Vagina (tissue), 2 donors: ENCODE data around the gene DCBLD2.

Source experiments
- CTCF ChIP-seq, 3 experiments: fragments of 450-650 bp in 2 of 3; fragments of 200-600 bp in 1 of 3; sonication (generic) in 1 of 3; IDR thresholded peaks; one replicate each; pipeline ENCODE4 v1.5.1; 2017 to 2019; ENCODE audit warnings: antibody characterized with exemption in 3 of 3, mild to moderate bottlenecking in 2 of 3, moderate library complexity in 2 of 3
- POLR2A ChIP-seq, 2 donors: fragments of 450-650 bp; IDR thresholded peaks; one replicate each; pipeline ENCODE4 v1.6.1; 2017; ENCODE audit warnings: antibody characterized with exemption in 2 of 2, mild to moderate bottlenecking in 2 of 2, moderate library complexity in 2 of 2
- POLR2AphosphoS5 ChIP-seq, 2 donors: sonication (generic); formaldehyde crosslinking; IDR thresholded peaks; one replicate each; pipeline ENCODE4 v1.9.0; 2017; ENCODE audit warnings: antibody characterized with exemption in 2 of 2, mild to moderate bottlenecking in 2 of 2, low read depth in 1 of 2; ENCODE audit not compliant: insufficient read depth in 1 of 2

GRCh38 chr3:98755601-98756000 is 145.9 kb downstream of the DCBLD2 start:
- no peak for TF ChIP-seq POLR2A (IDR thresholded peaks at IDR 0.05)
- TF ChIP-seq CTCF (IDR thresholded peaks at IDR 0.05): no peak
- TF ChIP-seq POLR2AphosphoS5 (IDR thresholded peaks at IDR 0.05; ENCODE audit: insufficient read depth in 1 of 2, low read depth in 1 of 2): no peak
